Spleen (tissue), 7 donors: Measurements from ENCODE around the gene RHEX.
A peak's percentile ranks its signal among the peaks of the same experiment; 100 is the strongest.

ENCODE experiments used
- POLR2A ChIP-seq, 3 donors: fragments of 450-650 bp; IDR thresholded peaks; one replicate each; pipeline ENCODE4 v1.5.1; 2017; ENCODE audit warnings: antibody characterized with exemption in 3 of 3, mild to moderate bottlenecking in 1 of 3
- POLR2AphosphoS5 ChIP-seq, 3 donors: sonication (generic); formaldehyde crosslinking; IDR thresholded peaks; one replicate each; pipeline ENCODE4 v1.5.1; 2017; ENCODE audit warnings: antibody characterized with exemption in 3 of 3
- TF ChIP-seq, protein P1 (sequence below), 11 experiments: fragments of 200-600 bp in 7 of 11; fragments of 450-650 bp in 4 of 11; sonication (generic) in 4 of 11; IDR thresholded peaks in 8 of 11; conservative IDR thresholded peaks in 3 of 11; 1 replicate in 7 of 11; 2 replicates in 4 of 11; pipeline versions ENCODE4 v1.4.0 to v1.8.0; 2016 to 2021; ENCODE audit warnings: antibody characterized with exemption in 11 of 11, inconsistent platforms in 4 of 11, mild to moderate bottlenecking in 1 of 11
- donor health status: DM: no; HTN: no; CAD: no; lungs with moderate emphysema.
- donor health status: DM: no; HTN: no; CAD: no.
- donor health status: DM: no; HTN: no; CAD: no.

- TF ChIP-seq POLR2A (IDR thresholded peaks at IDR 0.05): no peak
- TF ChIP-seq POLR2AphosphoS5 (IDR thresholded peaks at IDR 0.05): peak in 1 of 3 donors; percentile 64
- TF ChIP-seq, protein P1, sequence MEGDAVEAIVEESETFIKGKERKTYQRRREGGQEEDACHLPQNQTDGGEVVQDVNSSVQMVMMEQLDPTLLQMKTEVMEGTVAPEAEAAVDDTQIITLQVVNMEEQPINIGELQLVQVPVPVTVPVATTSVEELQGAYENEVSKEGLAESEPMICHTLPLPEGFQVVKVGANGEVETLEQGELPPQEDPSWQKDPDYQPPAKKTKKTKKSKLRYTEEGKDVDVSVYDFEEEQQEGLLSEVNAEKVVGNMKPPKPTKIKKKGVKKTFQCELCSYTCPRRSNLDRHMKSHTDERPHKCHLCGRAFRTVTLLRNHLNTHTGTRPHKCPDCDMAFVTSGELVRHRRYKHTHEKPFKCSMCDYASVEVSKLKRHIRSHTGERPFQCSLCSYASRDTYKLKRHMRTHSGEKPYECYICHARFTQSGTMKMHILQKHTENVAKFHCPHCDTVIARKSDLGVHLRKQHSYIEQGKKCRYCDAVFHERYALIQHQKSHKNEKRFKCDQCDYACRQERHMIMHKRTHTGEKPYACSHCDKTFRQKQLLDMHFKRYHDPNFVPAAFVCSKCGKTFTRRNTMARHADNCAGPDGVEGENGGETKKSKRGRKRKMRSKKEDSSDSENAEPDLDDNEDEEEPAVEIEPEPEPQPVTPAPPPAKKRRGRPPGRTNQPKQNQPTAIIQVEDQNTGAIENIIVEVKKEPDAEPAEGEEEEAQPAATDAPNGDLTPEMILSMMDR (IDR thresholded peaks at IDR 0.05 in 8 of 11, conservative IDR thresholded peaks at IDR 0.05 in 3 of 11): no peak
Observed at GRCh38 chr1:206117151-206117948, 64.4 kb downstream of the RHEX start, which contains the start of gene AVPR1B.
